LNCAP (cell line): ENCODE results near the gene MED8.

Source experiments
- TF ChIP-seq, protein P1 (sequence below): fragments of 450-650 bp; IDR thresholded peaks from 2 replicates; pipeline ENCODE4 v1.5.1; 2017; ENCODE audit warnings: mild to moderate bottlenecking

MED8 gene

DNA sequence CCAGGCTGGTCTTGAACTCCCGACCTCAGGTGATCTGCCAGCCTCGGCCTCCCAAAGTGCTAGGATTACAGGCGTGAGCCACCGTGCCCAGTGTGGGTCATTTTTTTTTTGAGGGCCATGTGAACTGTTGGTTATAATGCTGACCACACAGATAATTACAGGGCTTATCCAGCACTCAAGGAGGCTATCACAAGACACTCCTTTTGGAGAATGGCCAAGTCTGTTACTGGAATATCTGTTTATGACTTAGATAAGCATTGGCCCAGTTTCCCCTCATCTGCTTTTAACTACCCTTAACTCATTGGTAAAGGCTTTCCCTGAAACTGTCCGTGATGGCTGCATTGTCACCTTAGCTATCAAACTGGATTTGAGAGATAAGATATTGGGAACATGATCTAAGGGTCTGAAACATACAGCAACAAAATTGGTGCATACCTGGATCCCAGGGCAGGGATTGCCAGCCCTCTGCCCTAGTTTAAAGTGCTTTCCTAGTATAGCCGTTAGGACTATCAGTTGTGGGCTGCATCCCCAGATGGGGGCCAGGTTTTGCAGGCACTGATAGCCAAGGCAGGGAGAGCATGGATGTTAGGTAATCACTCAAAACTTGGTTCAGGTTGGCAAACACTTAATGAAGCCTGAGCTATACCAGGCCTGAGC, 15.7 kb upstream of the MED8 start:
- TF ChIP-seq, protein P1, sequence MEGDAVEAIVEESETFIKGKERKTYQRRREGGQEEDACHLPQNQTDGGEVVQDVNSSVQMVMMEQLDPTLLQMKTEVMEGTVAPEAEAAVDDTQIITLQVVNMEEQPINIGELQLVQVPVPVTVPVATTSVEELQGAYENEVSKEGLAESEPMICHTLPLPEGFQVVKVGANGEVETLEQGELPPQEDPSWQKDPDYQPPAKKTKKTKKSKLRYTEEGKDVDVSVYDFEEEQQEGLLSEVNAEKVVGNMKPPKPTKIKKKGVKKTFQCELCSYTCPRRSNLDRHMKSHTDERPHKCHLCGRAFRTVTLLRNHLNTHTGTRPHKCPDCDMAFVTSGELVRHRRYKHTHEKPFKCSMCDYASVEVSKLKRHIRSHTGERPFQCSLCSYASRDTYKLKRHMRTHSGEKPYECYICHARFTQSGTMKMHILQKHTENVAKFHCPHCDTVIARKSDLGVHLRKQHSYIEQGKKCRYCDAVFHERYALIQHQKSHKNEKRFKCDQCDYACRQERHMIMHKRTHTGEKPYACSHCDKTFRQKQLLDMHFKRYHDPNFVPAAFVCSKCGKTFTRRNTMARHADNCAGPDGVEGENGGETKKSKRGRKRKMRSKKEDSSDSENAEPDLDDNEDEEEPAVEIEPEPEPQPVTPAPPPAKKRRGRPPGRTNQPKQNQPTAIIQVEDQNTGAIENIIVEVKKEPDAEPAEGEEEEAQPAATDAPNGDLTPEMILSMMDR: no peak

DNA sequence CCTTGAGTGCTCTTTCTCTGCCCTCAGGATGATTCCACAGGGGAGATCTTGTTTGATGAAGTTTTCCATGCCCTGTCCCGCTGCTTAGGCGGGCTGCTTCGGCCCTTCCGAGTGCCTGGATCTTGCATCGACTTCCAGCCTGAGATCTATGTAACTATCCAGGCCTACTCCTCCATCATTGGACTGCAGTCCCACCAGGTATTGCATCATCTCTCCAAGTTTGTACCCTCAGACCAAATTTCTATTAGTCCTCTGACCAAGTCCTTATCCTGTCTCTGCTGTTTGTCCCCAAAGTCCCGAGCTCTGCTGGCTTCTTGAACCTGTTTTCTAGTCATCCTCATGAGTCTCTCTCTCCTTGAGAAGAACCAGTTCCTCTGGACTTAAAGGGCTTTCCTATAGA, 14.8 kb upstream of the MED8 start:
- TF ChIP-seq, protein P1: no peak

DNA sequence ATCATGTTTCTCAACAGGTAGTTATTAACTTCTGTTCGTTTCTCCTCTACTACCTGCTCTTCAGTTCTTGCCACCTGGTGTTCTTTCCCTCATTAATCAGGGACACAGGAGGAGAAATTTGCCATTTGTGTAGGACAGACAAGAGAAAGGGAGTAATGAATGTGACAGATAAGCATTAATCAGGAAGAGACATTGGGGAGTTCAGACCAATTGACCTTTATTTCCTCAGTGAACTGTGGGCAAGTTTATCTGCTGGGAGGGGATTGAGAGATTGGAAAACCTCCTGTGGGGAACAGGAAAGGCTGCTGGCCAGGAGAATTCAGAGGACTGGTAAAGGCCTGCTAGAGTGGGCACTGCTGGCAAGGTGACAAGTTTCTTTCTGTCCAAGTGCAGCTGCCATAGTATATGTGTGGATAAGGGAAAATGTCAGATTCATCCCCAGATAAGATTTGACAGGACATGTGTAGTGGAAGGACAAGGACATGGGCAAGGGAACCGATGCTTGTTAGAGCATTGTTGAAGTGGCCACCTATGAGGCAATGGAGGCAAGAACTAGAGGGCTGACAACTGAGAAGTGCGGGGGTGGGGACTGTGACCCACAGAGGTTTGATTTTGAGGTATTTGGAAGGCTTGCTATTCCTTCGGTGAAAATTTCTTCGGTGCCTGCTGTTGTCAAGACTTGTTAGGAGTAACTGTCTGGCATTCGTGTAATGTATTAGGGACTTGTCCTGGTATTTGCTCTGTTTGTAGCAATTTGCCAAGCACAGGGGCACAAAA, 12.7 kb upstream of the MED8 start:
- TF ChIP-seq, protein P1: no peak

DNA sequence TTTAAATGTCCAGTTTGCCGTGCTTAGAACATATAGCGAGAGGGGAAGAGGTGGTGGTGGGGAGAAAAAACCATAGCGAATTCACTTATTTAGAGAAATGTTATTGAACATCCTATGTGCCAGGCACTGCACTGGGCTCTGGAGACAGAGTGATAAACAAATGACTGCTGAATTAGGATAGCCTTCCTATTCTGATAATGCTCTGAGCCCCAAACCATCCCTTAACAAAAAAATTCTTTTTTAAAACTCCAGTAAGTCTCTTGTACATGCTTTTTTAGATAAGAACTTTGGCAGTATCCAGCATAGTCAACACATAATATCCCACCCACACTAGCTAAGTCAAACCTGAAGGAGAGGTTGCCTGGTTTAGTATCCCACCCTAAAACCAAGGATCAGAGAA, 8.6 kb upstream of the MED8 start:
- TF ChIP-seq, protein P1: no peak

DNA sequence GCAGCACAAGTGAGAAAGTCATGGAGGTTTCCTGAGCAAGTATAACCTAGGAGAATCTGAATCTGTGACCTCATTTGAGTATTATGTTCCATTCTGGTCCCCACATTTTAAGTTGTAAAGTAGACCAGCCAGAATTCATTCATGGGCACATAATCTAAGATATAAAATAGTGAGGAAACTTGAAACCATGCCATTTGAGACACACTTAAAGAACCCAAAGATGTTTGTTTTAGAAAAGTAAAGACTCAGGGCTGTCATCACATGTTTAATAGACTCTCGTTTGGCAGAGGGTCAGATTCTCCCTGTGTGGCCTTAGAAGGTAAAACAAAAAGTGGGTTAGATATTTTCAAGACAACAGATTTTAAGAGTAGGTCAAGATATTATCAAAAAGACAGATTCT, 6.5 kb upstream of the MED8 start:
- TF ChIP-seq, protein P1: no peak

DNA sequence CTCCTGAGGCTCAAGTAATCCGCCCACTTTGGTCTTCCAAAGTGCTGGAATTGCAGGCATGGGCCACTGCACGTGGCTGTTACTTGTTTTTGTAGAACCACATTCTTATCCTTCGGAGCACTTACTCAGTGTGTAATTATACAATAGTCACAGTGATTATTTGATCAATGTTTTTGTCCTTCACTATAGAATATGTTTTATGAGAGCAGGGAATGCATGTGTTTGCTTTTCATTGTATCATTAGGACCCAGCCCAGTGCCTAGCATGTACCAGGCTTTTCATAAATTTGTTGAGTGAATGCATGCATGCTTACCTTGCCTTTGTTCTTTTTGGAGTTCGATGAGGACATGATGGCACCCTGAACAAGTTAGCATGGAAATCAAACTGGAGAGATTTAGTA, 5.9 kb upstream of the MED8 start:
- TF ChIP-seq, protein P1: no peak

DNA sequence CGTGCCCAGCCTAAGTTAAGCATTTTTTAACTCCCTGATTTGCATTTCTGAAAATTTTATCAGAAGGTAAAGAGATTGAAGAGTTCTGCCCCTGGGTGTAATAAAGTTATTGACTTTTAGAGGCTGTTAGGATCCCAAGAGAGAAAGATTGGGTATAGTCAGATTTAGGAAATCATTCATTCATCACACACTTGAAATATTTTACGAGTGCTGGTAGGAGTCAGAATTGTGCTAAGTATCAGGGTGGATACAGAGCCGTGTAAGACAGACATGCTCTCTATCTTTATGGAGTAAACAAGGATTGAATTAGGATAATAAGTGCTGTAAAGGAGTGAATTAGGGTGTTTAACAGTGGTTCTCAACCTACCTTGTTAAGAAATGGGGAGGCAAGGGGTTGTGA, 3.1 kb upstream of the MED8 start:
- TF ChIP-seq, protein P1: no peak
